Lower leg skin (tissue), 4 donors: ENCODE results near the gene GALNT2. TPM values are rescaled to one million over a fixed set of nuclear protein-coding genes. Genes with fewer than 3 reads are reported as not detected.
A peak's percentile ranks its signal among the peaks of the same experiment; 100 is the strongest.

Source experiments
- DNase-seq, 2 donors: peaks; one replicate each; pipeline ENCODE4 v3.0.0-alpha.2; 2019; ENCODE audit warnings: low spot score in 2 of 2
- H3K4me3 ChIP-seq: fragments of 200-600 bp; sonication (generic); 2 replicates; pipeline ENCODE4 v1.5.1; 2017; ENCODE audit warnings: mild to moderate bottlenecking, low read depth; ENCODE audit not compliant: poor library complexity, severe bottlenecking
- CTCF ChIP-seq, 3 donors: fragments of 450-650 bp; IDR thresholded peaks; one replicate each; pipeline ENCODE4 v1.5.1; 2016; ENCODE audit warnings: antibody characterized with exemption in 3 of 3, mild to moderate bottlenecking in 3 of 3, moderate library complexity in 2 of 3
- POLR2A ChIP-seq, 2 donors: fragments of 450-650 bp; IDR thresholded peaks; one replicate each; pipeline ENCODE4 v1.6.1; 2016 to 2017; ENCODE audit warnings: antibody characterized with exemption in 2 of 2, mild to moderate bottlenecking in 1 of 2, moderate library complexity in 1 of 2
- WGBS, 2 donors: methylation state at CpG; one replicate each; pipeline ENCODE4 v1.1.5; 2018; 5-methylcytosine and 5-hydroxymethylcytosine counted together
- intact Hi-C: fragments of 100-400 bp; cut with DNase I; formaldehyde crosslinking; loops from one replicate; pipeline ENCODE4 v1.15.0; 2023; ENCODE audit warnings: low total_unique reads
- total RNA-seq, 4 donors: library from RNA; depleted of rRNA; stranded (reverse); fragments of >200 nt; gene quantifications; one replicate each; pipeline ENCODE4 v1.1.0, GENCODE V29; 2016

GALNT2 gene
- total RNA-seq, 4 donors from 2014 or later: 11.0 to 31.0 (median 20.2) TPM

DNA sequence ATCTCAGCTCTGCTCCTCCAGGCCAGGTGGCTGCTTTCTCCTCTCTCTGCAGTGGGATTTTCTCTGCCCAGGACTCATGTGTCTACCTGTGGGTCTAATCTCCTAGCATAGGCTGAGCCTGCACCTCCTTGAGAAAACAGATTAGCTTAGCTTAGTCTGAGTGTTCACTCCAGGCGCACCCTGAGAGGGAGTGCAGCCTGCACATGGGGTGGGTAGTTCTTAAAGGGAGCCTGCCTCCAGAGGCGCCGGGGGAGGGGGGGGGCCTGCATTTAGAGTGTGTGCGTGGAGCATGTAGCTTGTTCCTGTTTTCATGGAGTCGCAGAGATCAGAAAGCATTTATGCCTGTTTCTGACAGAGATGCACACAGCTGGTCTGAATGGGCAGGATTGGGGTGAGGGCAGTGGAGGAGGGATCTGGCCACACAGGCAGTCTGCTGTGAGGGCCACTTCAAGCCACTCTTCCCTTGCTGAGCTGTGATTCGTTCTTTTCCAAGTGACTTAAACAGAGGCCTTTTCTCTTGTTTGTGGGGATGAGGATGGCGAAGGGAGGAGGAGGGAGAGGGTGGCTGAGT lies 45.2 kb downstream of the GALNT2 start:
- intact Hi-C loops: no loop called here
- no peak for TF ChIP-seq POLR2A (IDR thresholded peaks at IDR 0.05)
- TF ChIP-seq CTCF (IDR thresholded peaks at IDR 0.05): no peak
- DNase-seq: no peak
- no peak overlapping the region for H3K4me3 ChIP-seq
- WGBS, 2 donors: 72 to 77% methylated on average over 7 of the region's 7 CpGs

DNA sequence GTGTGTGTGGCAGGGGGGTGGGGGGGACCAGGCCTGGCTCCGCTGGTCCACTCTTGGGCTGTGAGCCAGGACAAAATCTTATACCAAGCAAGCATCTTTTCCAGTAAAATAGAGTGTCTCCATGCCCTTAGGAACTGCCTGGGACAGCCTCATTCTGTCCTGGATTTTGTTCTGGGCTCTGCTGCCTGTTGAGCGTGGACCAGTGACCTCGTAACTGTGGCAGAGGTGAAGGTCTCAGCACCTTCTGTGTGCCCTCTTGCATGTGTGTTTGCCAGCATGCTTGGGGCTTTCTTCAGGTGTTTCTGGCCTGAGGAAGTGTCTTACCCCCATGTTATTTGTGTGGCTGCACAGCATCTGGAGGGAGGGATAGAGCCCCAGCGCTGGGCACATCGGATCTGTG lies 45.7 kb downstream of the GALNT2 start:
- TF ChIP-seq CTCF (IDR thresholded peaks at IDR 0.05) (no peak), POLR2A (IDR thresholded peaks at IDR 0.05) (no peak)
- H3K4me3 ChIP-seq: no peak overlapping the region
- intact Hi-C loops: no loop called here
- WGBS, 2 donors: 82% methylated on average over 5 of the region's 5 CpGs
- no peak for DNase-seq

GRCh38 chr1:230113235-230113592 lies 46.2 kb downstream of the GALNT2 start:
- 94 to 95% methylated on average over 4 of the region's 4 CpGs for WGBS, 2 donors
- intact Hi-C loops: no loop called here
- DNase-seq: no peak
- no peak overlapping the region for H3K4me3 ChIP-seq
- no peak for TF ChIP-seq CTCF (IDR thresholded peaks at IDR 0.05)
- TF ChIP-seq POLR2A (IDR thresholded peaks at IDR 0.05): no peak

DNA sequence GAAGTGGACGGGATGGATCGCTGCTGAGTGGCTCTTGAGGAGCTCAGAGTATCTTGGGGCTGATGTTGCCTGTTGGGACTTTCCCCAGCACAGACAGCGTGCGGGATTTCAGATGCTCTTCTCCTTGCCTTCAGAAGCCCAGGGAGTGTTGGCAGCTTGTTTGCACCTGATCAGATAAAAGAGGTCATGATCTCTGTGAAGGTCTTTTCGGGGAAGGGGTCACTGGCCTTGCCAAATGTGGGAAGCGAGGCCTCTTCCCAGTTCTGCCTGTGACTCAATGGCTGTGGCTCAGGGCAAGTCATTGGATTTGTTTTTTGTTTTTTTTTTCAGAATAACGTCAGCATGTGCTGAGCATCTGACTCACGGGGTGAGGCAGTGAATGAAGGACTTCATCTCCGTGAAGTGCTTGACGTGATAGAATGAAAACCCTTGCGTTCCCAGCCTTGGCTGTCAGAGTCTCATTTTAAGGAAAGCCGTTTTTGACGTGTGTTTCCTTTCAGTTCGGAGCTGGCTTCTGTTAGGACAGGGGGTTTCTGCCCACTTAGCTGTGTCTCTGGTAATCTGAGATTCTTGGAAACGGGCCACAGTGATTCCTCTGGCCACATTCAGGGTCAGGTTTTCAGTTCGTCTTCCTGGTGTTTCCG lies 46.7 kb downstream of the GALNT2 start:
- no peak for DNase-seq
- TF ChIP-seq POLR2A (IDR thresholded peaks at IDR 0.05) (no peak), CTCF (IDR thresholded peaks at IDR 0.05) (no peak)
- WGBS, 2 donors: 80 to 84% methylated on average over 17 of the region's 17 CpGs
- intact Hi-C loops: no loop called here
- no peak overlapping the region for H3K4me3 ChIP-seq

DNA sequence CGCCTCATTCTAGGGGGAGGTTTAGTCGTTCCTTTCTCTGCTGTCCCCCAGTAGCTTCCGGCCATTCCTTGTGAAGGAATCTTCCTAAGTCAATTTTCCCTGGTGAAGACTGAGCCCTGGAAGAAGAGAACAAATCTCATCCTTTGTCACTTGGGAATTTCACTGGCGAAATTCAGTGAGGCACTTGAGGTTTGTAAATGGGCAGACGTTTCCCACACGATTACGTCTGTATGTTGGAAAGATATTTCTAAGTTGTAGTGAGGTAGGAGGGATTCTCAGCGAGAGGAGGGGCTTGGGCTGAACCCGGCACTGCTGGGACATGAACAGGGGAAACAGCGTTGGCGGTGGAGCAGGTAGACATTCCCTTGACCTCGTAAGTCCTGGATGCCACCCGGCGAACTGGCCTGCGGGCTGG lies 47.2 kb downstream of the GALNT2 start:
- no peak overlapping the region for H3K4me3 ChIP-seq
- TF ChIP-seq POLR2A (IDR thresholded peaks at IDR 0.05): no peak
- TF ChIP-seq CTCF (IDR thresholded peaks at IDR 0.05): no peak
- peak in 1 of 2 donors; percentile 67 for DNase-seq
- intact Hi-C loops: no loop called here
- 86% methylated on average over 15 of the region's 15 CpGs for WGBS, 2 donors

DNA sequence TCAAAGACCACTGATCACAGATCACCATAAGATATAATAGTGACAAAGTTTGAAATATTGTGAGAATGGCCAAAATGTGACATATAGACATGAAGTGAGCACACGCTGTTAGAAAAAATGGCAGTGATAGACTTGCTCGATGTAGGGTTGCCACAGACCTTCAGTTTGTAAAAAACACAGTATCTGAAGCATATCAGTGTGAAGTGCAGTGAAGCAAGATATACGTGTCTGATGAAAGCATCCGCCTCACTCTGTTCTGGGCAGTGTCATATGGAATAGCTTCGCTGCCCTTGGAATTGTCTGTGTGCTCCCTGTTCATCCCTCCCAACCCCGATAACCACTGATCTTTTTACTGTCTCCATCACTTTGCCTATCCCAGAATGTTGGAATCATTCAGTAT lies 50.7 kb downstream of the GALNT2 start:
- no peak for DNase-seq
- TF ChIP-seq POLR2A (IDR thresholded peaks at IDR 0.05): no peak
- TF ChIP-seq CTCF (IDR thresholded peaks at IDR 0.05): no peak
- 92 to 96% methylated on average over 6 of the region's 6 CpGs for WGBS, 2 donors

More for the DNA sequence above, 50.7 kb downstream of the GALNT2 start:
- intact Hi-C loops: no loop called here
- no peak overlapping the region for H3K4me3 ChIP-seq
